Mucosa of descending colon (tissue), 3 donors: Measurements from ENCODE around the gene PSG7. TPM values are rescaled to one million over a fixed set of nuclear protein-coding genes. Genes with fewer than 3 reads are reported as not detected.
"Not testable (repeated sequence)": the region's sequence is repeated elsewhere in the genome, so short reads cannot be mapped to it uniquely, and the experiment has no call there.

Source experiments
- ATAC-seq: fragments of 200-7000 bp; cut with Tn5 transposase; one replicate; pipeline ENCODE4 v1.9.1; 2020; ENCODE audit warnings: mild to moderate bottlenecking, moderate library complexity
- DNase-seq, 3 donors: peaks; one replicate each; pipeline ENCODE4 v3.0.0-alpha.2; 2020
- H3K36me3 ChIP-seq: fragments of 200-600 bp; one replicate; pipeline ENCODE4 v1.8.0; 2021; ENCODE audit warnings: low read depth, mild to moderate bottlenecking
- H3K4me1 ChIP-seq: fragments of 200-600 bp; one replicate; pipeline ENCODE4 v1.8.0; 2021; ENCODE audit warnings: low read depth, mild to moderate bottlenecking
- H3K4me3 ChIP-seq: fragments of 200-600 bp; one replicate; pipeline ENCODE4 v1.8.0; 2021; ENCODE audit warnings: mild to moderate bottlenecking
- H3K9me3 ChIP-seq: fragments of 200-600 bp; one replicate; pipeline ENCODE4 v1.8.0; 2021; ENCODE audit warnings: mild to moderate bottlenecking
- CTCF ChIP-seq: fragments of 200-600 bp; IDR thresholded peaks from one replicate; pipeline ENCODE4 v1.8.0; 2022; ENCODE audit warnings: antibody characterized with exemption, mild to moderate bottlenecking
- intact Hi-C, 2 donors: fragments of 100-400 bp; cut with DNase I in 1 of 2; cut with micrococcal nuclease in 1 of 2; formaldehyde crosslinking; loops; one replicate each; pipeline versions ENCODE4 v1.11.0 to v1.11.1; 2022; cut with DNase I, micrococcal nuclease
- total RNA-seq, 3 donors: library from RNA; stranded (reverse); fragmentation: NEBNext Ultra II Directional in 2 of 3; extraction: Animal tissue kit (Norgen Biotek cat#: 25700) in 2 of 3; gene quantifications; one replicate each; pipeline versions ENCODE4 v1.2.1 to v1.2.4, GENCODE V29; 2021 to 2023
- donor health status: DM: no; HTN: no; CAD: no; lungs with moderate emphysema.
- donor health status: DM: no; HTN: no; CAD: no.
- donor health status: DM: no; HTN: yes; CAD: no.

The PSG7 gene
- total RNA-seq, 3 donors from 2014 or later, result not detected

- DNase-seq (peak in 1 of 3 donors; percentile 1), ATAC-seq (no peak)
- no peak for TF ChIP-seq CTCF
- intact Hi-C loops, result no loop called here
- Histone ChIP-seq H3K9me3 (no peaks in the 10 kb centered on the region), H3K4me3 (no peak overlapping the region), H3K36me3 (no peaks in the 10 kb centered on the region), H3K4me1 (no peaks in the 10 kb centered on the region)
Measured at GRCh38 chr19:42942187-42942789, 5.3 kb upstream of the PSG7 start.

- DNase-seq, H3K36me3 ChIP-seq, H3K4me3 ChIP-seq, H3K4me1 ChIP-seq, H3K9me3 ChIP-seq, intact Hi-C loops, ATAC-seq: not testable (repeated sequence)
Measured at GRCh38 chr19:42934726-42935125, 2.3 kb downstream of the PSG7 start.

GRCh38 chr19:42934183-42934582 lies 2.8 kb downstream of the PSG7 start:
- intact Hi-C loops, ATAC-seq, H3K9me3 ChIP-seq, H3K4me1 ChIP-seq, H3K36me3 ChIP-seq, H3K4me3 ChIP-seq, DNase-seq: not testable (repeated sequence)

GRCh38 chr19:42933412-42933811 lies 3.6 kb downstream of the PSG7 start:
- H3K9me3 ChIP-seq, H3K36me3 ChIP-seq, H3K4me3 ChIP-seq, ATAC-seq, intact Hi-C loops, H3K4me1 ChIP-seq, DNase-seq: not testable (repeated sequence)

GRCh38 chr19:42932485-42933101 lies 4.4 kb downstream of the PSG7 start:
- intact Hi-C loops, ATAC-seq, H3K4me1 ChIP-seq, H3K36me3 ChIP-seq, H3K4me3 ChIP-seq, H3K9me3 ChIP-seq, DNase-seq: not testable (repeated sequence)

GRCh38 chr19:42930214-42930613 lies 6.8 kb downstream of the PSG7 start:
- H3K4me3 ChIP-seq, intact Hi-C loops, H3K36me3 ChIP-seq, ATAC-seq, H3K9me3 ChIP-seq, H3K4me1 ChIP-seq: not testable (repeated sequence)
- DNase-seq, result peak in 2 of 3 donors; percentile 19 to 42

- no peaks in the 10 kb centered on the region for H3K4me1 ChIP-seq
- H3K4me3 ChIP-seq, result no peak overlapping the region
- no peaks in the 10 kb centered on the region for H3K36me3 ChIP-seq
- intact Hi-C loops, result no loop called here
- ATAC-seq, result no peak
- no peak for DNase-seq
- H3K9me3 ChIP-seq, result no peaks in the 10 kb centered on the region
- no peak for TF ChIP-seq CTCF
Measured at GRCh38 chr19:42928896-42929295, 8.1 kb downstream of the PSG7 start.

- no peak for ATAC-seq
- intact Hi-C loops, result no loop called here
Measured at GRCh38 chr19:42926781-42927180, 10.2 kb downstream of the PSG7 start.

More at GRCh38 chr19:42926781-42927180, 10.2 kb downstream of the PSG7 start:
- no peak for TF ChIP-seq CTCF
- Histone ChIP-seq H3K36me3 (no peaks in the 10 kb centered on the region), H3K9me3 (no peaks in the 10 kb centered on the region), H3K4me3 (no peak overlapping the region), H3K4me1 (no peaks in the 10 kb centered on the region)
- DNase-seq, result no peak
